H1 (cell line): ENCODE measurements around the gene DNAH1. TPM values are rescaled to one million over a fixed set of nuclear protein-coding genes. Genes with fewer than 3 reads are reported as not detected.

ENCODE experiments used
- BACH1 ChIP-seq: IDR thresholded peaks from 2 replicates; pipeline ENCODE4 v1.6.1; 2012; ENCODE audit warnings: low read length, improper control_type of control experiment
- CEBPB ChIP-seq: IDR thresholded peaks from 2 replicates; pipeline ENCODE4 v1.6.1; 2012; ENCODE audit warnings: low read depth, low read length
- CHD1 ChIP-seq: IDR thresholded peaks from 2 replicates; pipeline ENCODE4 v1.6.1; 2012; ENCODE audit warnings: low read depth, low read length, improper control_type of control experiment
- CREB1 ChIP-seq: IDR thresholded peaks from 2 replicates; pipeline ENCODE4 v1.6.1; 2012; ENCODE audit warnings: inconsistent platforms
- JUND ChIP-seq: IDR thresholded peaks from 2 replicates; pipeline ENCODE4 v1.6.1; 2011; ENCODE audit warnings: mild to moderate bottlenecking, improper control_type of control experiment, low read length
- KDM1A ChIP-seq: fragments of 200-600, 300-600 bp; sonication (generic); IDR thresholded peaks from 2 replicates; pipeline ENCODE4 v1.7.1; 2016; ENCODE audit warnings: mild to moderate bottlenecking, low read length, borderline replicate concordance
- RAD21 ChIP-seq, 2 experiments: IDR thresholded peaks in 1 of 2; conservative IDR thresholded peaks in 1 of 2; 2 replicates each; pipeline ENCODE4 v1.6.1; 2011; ENCODE audit warnings: low read depth in 2 of 2, low read length in 2 of 2, improper control_type of control experiment in 1 of 2, inconsistent platforms in 1 of 2, mild to moderate bottlenecking in 1 of 2, moderate library complexity in 1 of 2
- SIX5 ChIP-seq: IDR thresholded peaks from 2 replicates; pipeline ENCODE4 v1.6.1; 2011; ENCODE audit warnings: mild to moderate bottlenecking, low read depth, low read length
- SP2 ChIP-seq: IDR thresholded peaks from 2 replicates; pipeline ENCODE4 v1.6.1; 2012; ENCODE audit warnings: mild to moderate bottlenecking, low read length, inconsistent platforms
- TEAD4 ChIP-seq: IDR thresholded peaks from 2 replicates; pipeline ENCODE4 v1.6.1; 2012; ENCODE audit warnings: low read depth, low read length, inconsistent platforms, mixed read lengths
- polyA plus RNA-seq, 7 experiments: library from polyadenylated mRNA; depleted of rRNA in 3 of 7; stranded (reverse) in 5 of 7; unstranded in 2 of 7; fragments of >200 nt in 5 of 7; fragments of 200-250 nt in 2 of 7; gene quantifications; 1 replicate in 5 of 7; 2 replicates in 1 of 7; 4 replicates in 1 of 7; pipeline versions ENCODE4 v1.2.1 to v1.2.3, GENCODE V29; 2011 to 2013; ENCODE audit warnings: missing spikeins in 2 of 7, mixed read lengths in 2 of 7
- total RNA-seq: library from RNA; stranded (reverse); fragmentation: NEBNext Ultra II Directional; extraction: Animal tissue kit (Norgen Biotek cat#: 25700); gene quantifications from 2 replicates; pipeline ENCODE4 v1.2.1, GENCODE V29; 2021
- TF ChIP-seq, protein P1 (sequence below): fragments of 300-600 bp; sonication (generic); IDR thresholded peaks from 2 replicates; pipeline ENCODE4 v1.7.1; 2012; ENCODE audit warnings: low read length, moderate library complexity, mild to moderate bottlenecking, inconsistent platforms; ENCODE audit not compliant: insufficient replicate concordance

The DNAH1 gene
- total and polyA plus RNA-seq, 2 of the 8 experiments (the other 6 are each of a cell fraction or from before 2014, with no cell fraction given), result 1.0 to 1.5 TPM

- TF ChIP-seq, protein P1, sequence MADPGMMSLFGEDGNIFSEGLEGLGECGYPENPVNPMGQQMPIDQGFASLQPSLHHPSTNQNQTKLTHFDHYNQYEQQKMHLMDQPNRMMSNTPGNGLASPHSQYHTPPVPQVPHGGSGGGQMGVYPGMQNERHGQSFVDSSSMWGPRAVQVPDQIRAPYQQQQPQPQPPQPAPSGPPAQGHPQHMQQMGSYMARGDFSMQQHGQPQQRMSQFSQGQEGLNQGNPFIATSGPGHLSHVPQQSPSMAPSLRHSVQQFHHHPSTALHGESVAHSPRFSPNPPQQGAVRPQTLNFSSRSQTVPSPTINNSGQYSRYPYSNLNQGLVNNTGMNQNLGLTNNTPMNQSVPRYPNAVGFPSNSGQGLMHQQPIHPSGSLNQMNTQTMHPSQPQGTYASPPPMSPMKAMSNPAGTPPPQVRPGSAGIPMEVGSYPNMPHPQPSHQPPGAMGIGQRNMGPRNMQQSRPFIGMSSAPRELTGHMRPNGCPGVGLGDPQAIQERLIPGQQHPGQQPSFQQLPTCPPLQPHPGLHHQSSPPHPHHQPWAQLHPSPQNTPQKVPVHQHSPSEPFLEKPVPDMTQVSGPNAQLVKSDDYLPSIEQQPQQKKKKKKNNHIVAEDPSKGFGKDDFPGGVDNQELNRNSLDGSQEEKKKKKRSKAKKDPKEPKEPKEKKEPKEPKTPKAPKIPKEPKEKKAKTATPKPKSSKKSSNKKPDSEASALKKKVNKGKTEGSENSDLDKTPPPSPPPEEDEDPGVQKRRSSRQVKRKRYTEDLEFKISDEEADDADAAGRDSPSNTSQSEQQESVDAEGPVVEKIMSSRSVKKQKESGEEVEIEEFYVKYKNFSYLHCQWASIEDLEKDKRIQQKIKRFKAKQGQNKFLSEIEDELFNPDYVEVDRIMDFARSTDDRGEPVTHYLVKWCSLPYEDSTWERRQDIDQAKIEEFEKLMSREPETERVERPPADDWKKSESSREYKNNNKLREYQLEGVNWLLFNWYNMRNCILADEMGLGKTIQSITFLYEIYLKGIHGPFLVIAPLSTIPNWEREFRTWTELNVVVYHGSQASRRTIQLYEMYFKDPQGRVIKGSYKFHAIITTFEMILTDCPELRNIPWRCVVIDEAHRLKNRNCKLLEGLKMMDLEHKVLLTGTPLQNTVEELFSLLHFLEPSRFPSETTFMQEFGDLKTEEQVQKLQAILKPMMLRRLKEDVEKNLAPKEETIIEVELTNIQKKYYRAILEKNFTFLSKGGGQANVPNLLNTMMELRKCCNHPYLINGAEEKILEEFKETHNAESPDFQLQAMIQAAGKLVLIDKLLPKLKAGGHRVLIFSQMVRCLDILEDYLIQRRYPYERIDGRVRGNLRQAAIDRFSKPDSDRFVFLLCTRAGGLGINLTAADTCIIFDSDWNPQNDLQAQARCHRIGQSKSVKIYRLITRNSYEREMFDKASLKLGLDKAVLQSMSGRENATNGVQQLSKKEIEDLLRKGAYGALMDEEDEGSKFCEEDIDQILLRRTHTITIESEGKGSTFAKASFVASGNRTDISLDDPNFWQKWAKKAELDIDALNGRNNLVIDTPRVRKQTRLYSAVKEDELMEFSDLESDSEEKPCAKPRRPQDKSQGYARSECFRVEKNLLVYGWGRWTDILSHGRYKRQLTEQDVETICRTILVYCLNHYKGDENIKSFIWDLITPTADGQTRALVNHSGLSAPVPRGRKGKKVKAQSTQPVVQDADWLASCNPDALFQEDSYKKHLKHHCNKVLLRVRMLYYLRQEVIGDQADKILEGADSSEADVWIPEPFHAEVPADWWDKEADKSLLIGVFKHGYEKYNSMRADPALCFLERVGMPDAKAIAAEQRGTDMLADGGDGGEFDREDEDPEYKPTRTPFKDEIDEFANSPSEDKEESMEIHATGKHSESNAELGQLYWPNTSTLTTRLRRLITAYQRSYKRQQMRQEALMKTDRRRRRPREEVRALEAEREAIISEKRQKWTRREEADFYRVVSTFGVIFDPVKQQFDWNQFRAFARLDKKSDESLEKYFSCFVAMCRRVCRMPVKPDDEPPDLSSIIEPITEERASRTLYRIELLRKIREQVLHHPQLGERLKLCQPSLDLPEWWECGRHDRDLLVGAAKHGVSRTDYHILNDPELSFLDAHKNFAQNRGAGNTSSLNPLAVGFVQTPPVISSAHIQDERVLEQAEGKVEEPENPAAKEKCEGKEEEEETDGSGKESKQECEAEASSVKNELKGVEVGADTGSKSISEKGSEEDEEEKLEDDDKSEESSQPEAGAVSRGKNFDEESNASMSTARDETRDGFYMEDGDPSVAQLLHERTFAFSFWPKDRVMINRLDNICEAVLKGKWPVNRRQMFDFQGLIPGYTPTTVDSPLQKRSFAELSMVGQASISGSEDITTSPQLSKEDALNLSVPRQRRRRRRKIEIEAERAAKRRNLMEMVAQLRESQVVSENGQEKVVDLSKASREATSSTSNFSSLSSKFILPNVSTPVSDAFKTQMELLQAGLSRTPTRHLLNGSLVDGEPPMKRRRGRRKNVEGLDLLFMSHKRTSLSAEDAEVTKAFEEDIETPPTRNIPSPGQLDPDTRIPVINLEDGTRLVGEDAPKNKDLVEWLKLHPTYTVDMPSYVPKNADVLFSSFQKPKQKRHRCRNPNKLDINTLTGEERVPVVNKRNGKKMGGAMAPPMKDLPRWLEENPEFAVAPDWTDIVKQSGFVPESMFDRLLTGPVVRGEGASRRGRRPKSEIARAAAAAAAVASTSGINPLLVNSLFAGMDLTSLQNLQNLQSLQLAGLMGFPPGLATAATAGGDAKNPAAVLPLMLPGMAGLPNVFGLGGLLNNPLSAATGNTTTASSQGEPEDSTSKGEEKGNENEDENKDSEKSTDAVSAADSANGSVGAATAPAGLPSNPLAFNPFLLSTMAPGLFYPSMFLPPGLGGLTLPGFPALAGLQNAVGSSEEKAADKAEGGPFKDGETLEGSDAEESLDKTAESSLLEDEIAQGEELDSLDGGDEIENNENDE, result no peak
- no peak for TF ChIP-seq SIX5
- TF ChIP-seq JUND, result no peak
- no peak for TF ChIP-seq CREB1
- no peak for TF ChIP-seq SP2
- TF ChIP-seq KDM1A, result no peak
- no peak for TF ChIP-seq RAD21 (IDR thresholded peaks at IDR 0.05 in 1 of 2, conservative IDR thresholded peaks at IDR 0.05 in 1 of 2; ENCODE audit: low read depth in 2 of 2, low read length in 2 of 2)
- no peak for TF ChIP-seq CHD1
- no peak for TF ChIP-seq TEAD4
- no peak for TF ChIP-seq CEBPB
- TF ChIP-seq BACH1, result no peak
These were observed 127.9 kb downstream of the DNAH1 start (continued) for GRCh38 chr3:52443791-52444687.
